Endodermal cell (in vitro differentiated cells): ENCODE results near the gene DHPS. TPM values are rescaled to one million over a fixed set of nuclear protein-coding genes. Genes with fewer than 3 reads are reported as not detected.

Source experiments
- DNase-seq: peaks from one replicate; pipeline ENCODE4 v3.0.0-alpha.2; 2017
- H3K27ac ChIP-seq: 2 replicates; pipeline ENCODE4 v1.5.1; 2013; ENCODE audit warnings: mild to moderate bottlenecking, low read depth, low read length, moderate library complexity
- H3K27me3 ChIP-seq: 2 replicates; pipeline ENCODE4 v1.6.1; 2013; ENCODE audit warnings: mild to moderate bottlenecking, low read length, moderate library complexity; ENCODE audit not compliant: insufficient read depth, control insufficient read depth, poor library complexity, severe bottlenecking
- H3K36me3 ChIP-seq: 2 replicates; pipeline ENCODE4 v1.7.0; 2013; ENCODE audit warnings: mild to moderate bottlenecking, low read length, moderate library complexity; ENCODE audit not compliant: control insufficient read depth, insufficient read depth
- H3K4me1 ChIP-seq: one replicate; pipeline ENCODE4 v1.7.0; 2013; ENCODE audit warnings: low read length; ENCODE audit not compliant: control insufficient read depth, insufficient read depth
- H3K4me3 ChIP-seq: 2 replicates; pipeline ENCODE4 v1.5.1; 2013; ENCODE audit warnings: mild to moderate bottlenecking, low read length, moderate library complexity
- H3K9ac ChIP-seq: 2 replicates; pipeline ENCODE4 v1.6.1; 2013; ENCODE audit warnings: mild to moderate bottlenecking, low read length, moderate library complexity; ENCODE audit not compliant: poor library complexity, severe bottlenecking; ENCODE audit errors: extremely low read depth
- H3K9me3 ChIP-seq: 2 replicates; pipeline ENCODE4 v1.6.1; 2013; ENCODE audit warnings: mild to moderate bottlenecking, low read length, moderate library complexity; ENCODE audit not compliant: control insufficient read depth
- H3K27ac Mint-ChIP-seq: 2 replicates; pipeline ENCODE4 v1.8.0; 2020; ENCODE audit warnings: mixed read lengths
- H3K27me3 Mint-ChIP-seq: 2 replicates; pipeline ENCODE4 v1.8.0; 2021; ENCODE audit warnings: mild to moderate bottlenecking, mixed read lengths; ENCODE audit not compliant: insufficient read depth
- H3K36me3 Mint-ChIP-seq: 2 replicates; pipeline ENCODE4 v1.8.0; 2020; ENCODE audit warnings: low read depth, mixed read lengths
- H3K4me1 Mint-ChIP-seq: 2 replicates; pipeline ENCODE4 v1.8.0; 2020; ENCODE audit warnings: mixed read lengths
- H3K4me3 Mint-ChIP-seq: 2 replicates; pipeline ENCODE4 v1.8.0; 2020; ENCODE audit warnings: mild to moderate bottlenecking, moderate library complexity, mixed read lengths
- H3K9me3 Mint-ChIP-seq: 2 replicates; pipeline ENCODE4 v1.8.0; 2020; ENCODE audit warnings: mild to moderate bottlenecking, mixed read lengths
- CTCF ChIP-seq: fragments of 200-600 bp; sonication (generic); conservative IDR thresholded peaks from 2 replicates; pipeline ENCODE4 v1.5.0; 2021; ENCODE audit warnings: antibody characterized with exemption, mild to moderate bottlenecking
- WGBS, 2 experiments: methylation state at CpG; one replicate each; pipeline versions ENCODE4 v1.1.5 to v1.1.7; 2013; ENCODE audit warnings: missing lambda C conversion rate in 2 of 2, mixed read lengths in 1 of 2; ENCODE audit not compliant: insufficient coverage in 1 of 2, insufficient read length in 1 of 2; 5-methylcytosine and 5-hydroxymethylcytosine counted together
- total RNA-seq, 2 donors: library from RNA; stranded (reverse); fragmentation: NEBNext Ultra II Directional in 1 of 2; extraction: Animal tissue kit (Norgen Biotek cat#: 25700) in 1 of 2; gene quantifications; 2 replicates in 1 of 2; 3 replicates in 1 of 2; pipeline ENCODE4 v1.2.1, GENCODE V29; 2021

The DHPS gene
- total RNA-seq, 2 donors from 2014 or later, result 76.1 to 98.5 TPM

GRCh38 chr19:12676384-12676792 is 5.3 kb downstream of the DHPS start:
- Mint-ChIP-seq H3K9me3 (no peaks in the 10 kb centered on the region), H3K4me3 (no peak overlapping the region), H3K36me3 (peaks cover 74% of the 10 kb centered on the region), H3K27ac (peak overlapping the region; percentile 67), H3K27me3 (no peaks in the 10 kb centered on the region), H3K4me1 (peaks cover 4% of the 10 kb centered on the region)
- Histone ChIP-seq H3K9me3 (no peaks in the 10 kb centered on the region), H3K27me3 (no peaks in the 10 kb centered on the region), H3K9ac (no peak overlapping the region), H3K27ac (no peak overlapping the region), H3K4me3 (no peak overlapping the region), H3K36me3 (peaks cover 77% of the 10 kb centered on the region), H3K4me1 (no peaks in the 10 kb centered on the region)
- TF ChIP-seq CTCF, result peak; percentile 92
- WGBS, 2 experiments, result 0 to 34% methylated on average over 1 to 4 of the region's 4 CpGs
- DNase-seq, result peak; percentile 99

- H3K4me3 Mint-ChIP-seq, result no peak overlapping the region
- no peaks in the 10 kb centered on the region for H3K9me3 Mint-ChIP-seq
- TF ChIP-seq CTCF, result no peak
Measured at GRCh38 chr19:12675940-12676339, 5.7 kb downstream of the DHPS start.

GRCh38 chr19:12675399-12675798 is 6.3 kb downstream of the DHPS start:
- Mint-ChIP-seq H3K36me3 (peaks cover 70% of the 10 kb centered on the region), H3K9me3 (no peaks in the 10 kb centered on the region), H3K4me3 (no peak overlapping the region), H3K4me1 (peaks cover 1% of the 10 kb centered on the region), H3K27ac (no peak overlapping the region), H3K27me3 (no peaks in the 10 kb centered on the region)
- Histone ChIP-seq H3K27ac (no peak overlapping the region), H3K9ac (no peak overlapping the region), H3K9me3 (no peaks in the 10 kb centered on the region), H3K4me3 (no peak overlapping the region), H3K27me3 (no peaks in the 10 kb centered on the region), H3K36me3 (peaks cover 81% of the 10 kb centered on the region), H3K4me1 (no peaks in the 10 kb centered on the region)
- no peak for DNase-seq
- no peak for TF ChIP-seq CTCF
- WGBS, 2 experiments, result 94 to 100% methylated on average over 4 to 10 of the region's 10 CpGs

More at GRCh38 chr19:12675940-12676339, 5.7 kb downstream of the DHPS start:
- H3K4me1 ChIP-seq, result no peaks in the 10 kb centered on the region
- H3K27ac ChIP-seq, result no peak overlapping the region
- DNase-seq, result no peak
- no peaks in the 10 kb centered on the region for H3K9me3 ChIP-seq
- H3K9ac ChIP-seq, result no peak overlapping the region
- Mint-ChIP-seq H3K27ac (peak overlapping the region; percentile 67), H3K36me3 (peaks cover 72% of the 10 kb centered on the region), H3K4me1 (peaks cover 1% of the 10 kb centered on the region), H3K27me3 (no peaks in the 10 kb centered on the region)
- no peak overlapping the region for H3K4me3 ChIP-seq
- no peaks in the 10 kb centered on the region for H3K27me3 ChIP-seq
- 92 to 95% methylated on average over 13 to 15 of the region's 15 CpGs for WGBS, 2 experiments
- peaks cover 77% of the 10 kb centered on the region for H3K36me3 ChIP-seq
